ENCODE measurements around the gene SEMA3B.
"Not testable (repeated sequence)": the region's sequence is repeated elsewhere in the genome, so short reads cannot be mapped to it uniquely, and the experiment has no call there.

Gene SEMA3B

GRCh38 chr3:50268703-50269451 lies at the start of gene SEMA3B:
SEMA3B (plus strand) TSS chr3:50269147; CDS start chr3:50269241, 94 bp downstream.
- no peak for DNase-seq

- DNase-seq, result no peak
Measured at GRCh38 chr3:50219285-50219684, 49.7 kb upstream of the SEMA3B start.

- DNase-seq, result no peak
Measured at GRCh38 chr3:50220109-50220508, 48.8 kb upstream of the SEMA3B start.

- no peak for DNase-seq
Measured at GRCh38 chr3:50221051-50221410, 47.9 kb upstream of the SEMA3B start.

- no peak for DNase-seq
Measured at GRCh38 chr3:50221411-50222168, 47.4 kb upstream of the SEMA3B start.

GRCh38 chr3:50222169-50222528 lies 46.8 kb upstream of the SEMA3B start:
- no peak for DNase-seq

- no peak for DNase-seq
Measured at GRCh38 chr3:50224639-50225038, 44.3 kb upstream of the SEMA3B start.

- no peak for DNase-seq
Measured at GRCh38 chr3:50226888-50227389, 42.0 kb upstream of the SEMA3B start.

- DNase-seq, result peak; percentile 94
Measured at GRCh38 chr3:50227390-50228183, 41.4 kb upstream of the SEMA3B start.

- DNase-seq, result not testable (repeated sequence)
Measured at GRCh38 chr3:50228184-50228763, 40.7 kb upstream of the SEMA3B start.

GRCh38 chr3:50229490-50229889 lies 39.5 kb upstream of the SEMA3B start:
- no peak for DNase-seq

- no peak for DNase-seq
Measured at GRCh38 chr3:50230104-50230793, 38.7 kb upstream of the SEMA3B start.

- DNase-seq, result no peak
Measured at GRCh38 chr3:50230794-50231125, 38.2 kb upstream of the SEMA3B start.

- peak; percentile 74 for DNase-seq
Measured at GRCh38 chr3:50231581-50231980, 37.4 kb upstream of the SEMA3B start.

GRCh38 chr3:50232303-50232702 lies 36.6 kb upstream of the SEMA3B start:
- no peak for DNase-seq

GRCh38 chr3:50233176-50233575 lies 35.8 kb upstream of the SEMA3B start:
- no peak for DNase-seq

GRCh38 chr3:50235716-50236483 lies 33.0 kb upstream of the SEMA3B start, which contains the start of gene GNAI2:
GNAI2 (plus strand) TSS chr3:50236204; CDS start chr3:50236336, 132 bp downstream.
- peak; percentile 99 for DNase-seq

GRCh38 chr3:50236484-50237132 lies 32.3 kb upstream of the SEMA3B start:
- no peak for DNase-seq

- DNase-seq, result peak; percentile 66
Measured at GRCh38 chr3:50237133-50237651, 31.8 kb upstream of the SEMA3B start.

GRCh38 chr3:50237754-50238548 lies 31.0 kb upstream of the SEMA3B start:
- peak; percentile 37 for DNase-seq

Data from NCI-H82 (cell line).